Measurements from ENCODE around the gene GREB1.

Gene GREB1

GRCh38 chr2:11533278-11534070, at the start of gene GREB1:
Gene GREB1 (plus strand): TSS chr2:11534045. CDS start chr2:11556615, 22,570 bp downstream.
- H3K27ac ChIP-seq = no peak within 1 kb of the TSS
- TF ChIP-seq CTCF (conservative IDR thresholded peaks at IDR 0.05) (no peak), ZFX (IDR thresholded peaks at IDR 0.05) (no peak)

GRCh38 chr2:11488809-11489208, 45.0 kb upstream of the GREB1 start:
- no peak overlapping the region for H3K27ac ChIP-seq
- TF ChIP-seq ZFX (IDR thresholded peaks at IDR 0.05) = no peak
- no peak for TF ChIP-seq CTCF (conservative IDR thresholded peaks at IDR 0.05)

- TF ChIP-seq ZFX (IDR thresholded peaks at IDR 0.05) (no peak), CTCF (conservative IDR thresholded peaks at IDR 0.05) (no peak)
- no peak overlapping the region for H3K27ac ChIP-seq
Observed at GRCh38 chr2:11490194-11490593, 43.7 kb upstream of the GREB1 start.

GRCh38 chr2:11491348-11491933, 42.4 kb upstream of the GREB1 start:
- TF ChIP-seq ZFX (IDR thresholded peaks at IDR 0.05) (no peak), CTCF (conservative IDR thresholded peaks at IDR 0.05) (no peak)
- no peak overlapping the region for H3K27ac ChIP-seq

- TF ChIP-seq CTCF (conservative IDR thresholded peaks at IDR 0.05) (no peak), ZFX (IDR thresholded peaks at IDR 0.05) (no peak)
- no peak overlapping the region for H3K27ac ChIP-seq
Observed at GRCh38 chr2:11492244-11492643, 41.6 kb upstream of the GREB1 start.

GRCh38 chr2:11492720-11493119, 41.1 kb upstream of the GREB1 start:
- TF ChIP-seq CTCF (conservative IDR thresholded peaks at IDR 0.05) (no peak), ZFX (IDR thresholded peaks at IDR 0.05) (no peak)

GRCh38 chr2:11493282-11493681, 40.6 kb upstream of the GREB1 start:
- H3K27ac ChIP-seq = no peak overlapping the region
- no peak for TF ChIP-seq ZFX (IDR thresholded peaks at IDR 0.05)
- no peak for TF ChIP-seq CTCF (conservative IDR thresholded peaks at IDR 0.05)

More at GRCh38 chr2:11492720-11493119, 41.1 kb upstream of the GREB1 start:
- no peak overlapping the region for H3K27ac ChIP-seq

Measured in C4-2B (cell line).